ENCODE results near the gene SCML1.

SCML1 gene, protein sequence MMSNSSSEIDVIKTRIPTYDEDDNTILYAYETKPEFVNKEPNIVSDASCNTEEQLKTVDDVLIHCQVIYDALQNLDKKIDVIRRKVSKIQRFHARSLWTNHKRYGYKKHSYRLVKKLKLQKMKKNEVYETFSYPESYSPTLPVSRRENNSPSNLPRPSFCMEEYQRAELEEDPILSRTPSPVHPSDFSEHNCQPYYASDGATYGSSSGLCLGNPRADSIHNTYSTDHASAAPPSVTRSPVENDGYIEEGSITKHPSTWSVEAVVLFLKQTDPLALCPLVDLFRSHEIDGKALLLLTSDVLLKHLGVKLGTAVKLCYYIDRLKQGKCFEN

DNA sequence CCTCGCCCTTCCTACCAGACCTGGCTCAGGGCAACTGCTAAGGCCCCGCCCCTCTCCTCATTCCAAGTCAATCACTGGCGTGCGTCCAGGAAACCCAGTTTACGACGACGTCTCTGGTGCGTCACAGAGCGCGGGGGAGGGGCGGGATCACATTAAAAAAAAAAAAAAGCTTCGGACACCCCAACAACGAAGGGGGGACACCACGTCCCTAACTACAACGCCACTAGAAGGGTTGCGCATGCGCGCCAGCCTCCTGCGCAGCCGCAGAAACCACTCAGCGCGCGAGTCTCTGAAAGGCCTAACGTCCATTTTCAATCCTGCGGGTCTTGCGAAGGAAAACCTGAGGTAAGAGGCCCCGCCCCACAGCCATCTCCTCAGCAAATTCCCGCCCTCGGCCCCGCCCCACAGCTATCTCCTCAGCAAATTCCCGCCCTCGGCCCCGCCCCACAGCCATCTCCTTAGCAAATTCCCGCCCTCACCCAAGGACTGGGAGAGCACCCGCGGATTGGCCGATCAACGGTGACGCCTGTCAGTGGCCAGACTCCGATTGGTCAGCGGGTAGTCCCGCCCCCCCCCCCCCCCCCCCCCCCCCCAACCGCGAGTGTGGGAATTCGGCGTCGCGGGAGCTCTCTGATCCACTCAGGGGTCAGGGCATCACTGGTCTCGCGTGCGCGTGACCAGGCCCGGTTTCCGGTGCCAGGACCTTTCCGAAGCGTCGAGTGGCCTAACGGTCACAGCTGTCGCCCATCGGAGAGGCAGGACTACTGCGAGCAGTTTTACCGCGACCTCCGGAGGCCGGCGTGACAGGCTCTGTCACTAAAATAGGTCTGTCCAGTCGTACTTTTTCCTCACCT lies at the start of gene SCML1:
Gene SCML1 (plus strand): TSS at position 638 of the 854 bp plus-strand sequence. CDS start 6,694 bp downstream, outside the sequence.
- DNase-seq (ENCODE audit: low read depth) = peak; percentile 96

DNA sequence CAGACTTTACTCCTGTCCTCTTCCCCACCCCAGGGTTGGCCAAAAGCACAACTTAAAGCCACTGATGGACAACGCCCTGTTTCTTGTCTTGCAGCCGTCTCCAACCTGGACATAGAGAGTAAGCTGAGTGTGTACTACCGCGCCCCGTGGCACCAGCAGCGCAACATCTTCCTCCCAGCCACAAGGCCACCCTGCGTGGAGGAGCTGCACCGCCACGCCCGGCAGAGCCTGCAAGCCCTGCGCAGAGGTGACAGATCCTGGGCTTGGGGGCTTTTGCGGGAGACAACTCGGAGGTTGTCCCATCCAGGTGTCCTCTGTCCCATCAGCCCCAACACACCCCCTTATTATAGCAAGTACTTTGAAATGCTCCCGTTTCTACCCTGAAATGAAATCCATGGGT lies 49.6 kb upstream of the SCML1 start:
- DNase-seq (ENCODE audit: low read depth) = no peak

DNA sequence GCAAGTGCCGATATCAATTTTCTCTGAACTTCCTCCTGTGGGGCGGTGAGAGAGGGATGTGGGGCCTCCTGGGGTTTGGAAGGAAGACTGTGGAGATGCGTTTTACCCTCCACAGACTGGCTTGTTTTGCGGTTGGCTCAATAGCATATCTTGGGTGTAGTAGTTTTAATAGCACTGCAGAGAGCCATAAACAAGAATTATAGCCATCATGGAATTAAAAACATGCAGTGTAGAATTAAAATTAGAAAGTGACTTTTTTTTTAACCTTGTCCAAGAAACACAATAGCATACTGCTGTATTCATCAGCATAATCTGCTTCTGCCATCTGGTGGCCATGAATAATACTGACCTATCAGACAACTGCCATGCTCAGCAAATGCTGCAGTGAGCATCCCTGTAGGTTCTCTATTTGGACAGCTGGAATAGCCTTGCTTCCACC lies 47.3 kb upstream of the SCML1 start:
- peak; percentile 66 for DNase-seq (ENCODE audit: low read depth)

DNA sequence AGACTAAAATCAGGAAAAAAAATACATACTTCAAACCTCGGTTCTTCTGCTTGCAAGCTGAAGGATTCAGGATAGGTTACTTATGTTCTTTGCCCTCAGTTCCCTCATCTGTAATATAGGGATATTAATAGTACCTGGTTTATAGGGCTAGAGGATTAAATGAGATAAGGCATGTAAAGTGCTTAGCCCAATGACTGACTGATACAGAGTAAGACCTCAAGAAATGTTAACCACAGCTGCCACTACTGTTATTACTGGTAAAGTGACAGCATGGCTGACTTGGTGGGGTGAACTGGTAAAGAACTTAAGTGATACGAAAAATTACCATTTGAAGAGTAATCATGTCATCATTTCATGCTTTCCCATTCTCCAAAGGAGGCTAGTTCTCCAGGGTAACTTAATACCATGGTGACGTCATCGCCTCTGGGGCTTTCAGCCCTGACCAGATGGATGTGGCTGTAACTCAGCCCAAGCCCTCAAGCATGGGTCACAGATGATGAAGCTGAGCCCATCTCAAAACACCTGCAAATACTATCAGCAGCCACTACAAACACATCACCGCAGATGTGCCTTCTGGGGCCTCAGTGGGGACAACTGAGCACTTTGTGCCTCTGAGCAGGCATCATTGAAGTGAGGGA lies 44.5 kb upstream of the SCML1 start:
- peak; percentile 29 for DNase-seq (ENCODE audit: low read depth)

DNA sequence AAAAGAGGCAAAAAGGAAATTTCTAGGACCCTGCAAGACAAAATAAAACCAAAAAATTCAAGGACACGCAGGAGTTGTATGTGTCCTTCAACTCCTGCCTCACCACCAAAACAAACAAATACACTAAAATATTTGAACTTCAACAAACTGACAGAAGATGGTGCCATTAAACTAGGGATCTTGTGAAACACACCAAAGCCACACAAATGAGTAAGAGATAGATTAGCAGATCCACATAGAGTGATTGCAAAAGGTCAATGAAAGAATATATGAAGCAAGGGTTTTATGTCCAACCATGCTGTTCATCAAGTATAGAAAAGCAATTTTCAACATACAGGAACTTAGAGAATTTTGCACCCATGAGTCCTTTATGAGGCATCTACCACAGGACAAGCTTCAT lies 40.1 kb upstream of the SCML1 start:
- DNase-seq (ENCODE audit: low read depth) = peak; percentile 38

DNA sequence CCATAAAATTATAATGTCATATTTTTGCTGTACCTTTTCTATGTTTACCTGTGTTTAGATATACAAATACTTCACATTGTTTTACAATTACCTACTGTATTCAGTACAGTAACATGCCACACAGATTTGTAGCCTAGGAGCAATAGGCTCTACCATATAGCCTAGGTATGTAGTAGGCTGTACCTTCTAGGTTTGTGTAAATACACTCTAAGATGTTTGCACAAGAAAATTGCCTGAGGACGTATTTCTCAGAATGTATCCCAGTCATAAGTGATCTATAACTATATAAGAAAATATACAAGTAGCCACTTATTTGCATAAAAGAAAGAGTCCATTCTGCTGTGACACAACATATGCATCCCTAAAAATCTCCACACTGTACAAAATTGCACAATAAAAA lies 36.3 kb upstream of the SCML1 start:
- no peak for DNase-seq (ENCODE audit: low read depth)

DNA sequence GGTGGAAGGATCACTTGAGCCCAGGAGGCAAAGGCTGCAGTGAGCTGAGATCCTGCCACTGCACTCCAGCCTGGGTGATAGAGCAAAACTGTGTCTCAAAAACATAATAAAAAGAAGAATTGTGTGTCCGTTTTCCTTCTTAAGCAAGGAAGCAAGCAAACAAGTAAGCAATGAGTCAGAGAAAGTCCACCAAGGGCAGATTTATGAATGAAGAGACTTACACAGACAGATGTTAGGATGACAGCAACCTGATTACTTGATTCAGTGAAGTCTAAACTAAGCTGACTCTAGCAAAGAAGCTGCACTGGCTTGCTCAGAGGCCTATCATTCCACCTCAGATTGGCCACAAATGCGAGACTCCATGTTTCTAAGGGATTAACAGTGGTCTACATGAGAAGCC lies 34.1 kb upstream of the SCML1 start:
- DNase-seq (ENCODE audit: low read depth) = peak; percentile 3

DNA sequence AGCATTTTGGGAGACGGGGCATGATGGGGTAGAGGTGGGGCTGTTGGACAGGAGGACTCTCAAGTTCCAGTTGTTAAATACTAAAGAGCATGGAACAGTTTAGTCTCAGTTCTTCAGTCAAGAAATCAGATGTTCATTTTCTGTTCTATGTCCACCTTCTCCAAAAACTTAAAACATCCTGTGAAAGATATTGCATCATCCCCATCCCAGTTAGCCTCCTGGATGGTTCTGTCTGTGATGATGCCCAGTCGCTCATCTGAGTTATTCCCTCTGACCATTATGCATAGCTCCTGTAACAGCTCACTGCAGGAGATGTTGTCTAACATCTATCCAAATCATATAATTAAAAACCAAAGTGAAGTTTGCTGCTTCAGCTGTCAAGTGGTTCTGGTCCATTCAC lies 32.1 kb upstream of the SCML1 start:
- DNase-seq (ENCODE audit: low read depth) = no peak

DNA sequence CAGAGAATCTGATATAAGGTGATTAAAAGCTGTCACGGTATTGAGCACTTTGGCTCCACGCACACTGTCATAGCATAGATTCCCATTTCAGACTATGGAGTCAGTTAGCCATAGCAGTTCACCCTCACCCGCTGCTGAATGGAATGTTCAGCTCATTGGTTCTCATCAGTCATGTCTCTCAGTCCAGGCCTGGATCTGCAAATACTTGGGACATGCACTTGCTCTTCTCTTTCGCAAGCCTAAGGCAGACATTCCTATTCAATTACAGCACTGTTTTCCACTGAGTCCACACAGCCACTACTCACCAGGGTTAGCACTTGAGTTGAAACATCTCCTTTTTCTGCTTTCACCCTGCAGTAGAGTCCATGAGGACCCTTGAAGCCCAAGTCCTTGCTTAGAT lies 30.6 kb upstream of the SCML1 start:
- peak; percentile 77 for DNase-seq (ENCODE audit: low read depth)

DNA sequence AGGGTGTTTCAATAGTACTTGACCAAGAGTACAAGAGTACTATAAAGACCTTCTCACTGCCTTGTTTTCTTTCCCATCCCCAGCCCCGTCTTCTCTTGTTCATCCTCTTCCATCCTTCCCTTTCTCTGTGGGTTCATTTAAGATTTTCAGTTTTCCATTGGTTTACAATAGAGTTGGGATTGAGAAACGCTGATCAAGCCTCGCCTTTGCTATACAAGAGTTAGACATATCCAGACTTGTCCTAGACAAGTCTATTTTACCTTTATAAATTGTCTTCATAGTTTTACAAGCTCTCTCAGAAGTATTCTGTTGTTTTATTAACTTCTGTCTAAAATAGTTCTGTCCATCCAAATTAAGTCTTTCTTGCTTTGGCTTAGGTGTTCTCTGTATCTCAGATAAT lies 29.6 kb upstream of the SCML1 start:
- no peak for DNase-seq (ENCODE audit: low read depth)

DNA sequence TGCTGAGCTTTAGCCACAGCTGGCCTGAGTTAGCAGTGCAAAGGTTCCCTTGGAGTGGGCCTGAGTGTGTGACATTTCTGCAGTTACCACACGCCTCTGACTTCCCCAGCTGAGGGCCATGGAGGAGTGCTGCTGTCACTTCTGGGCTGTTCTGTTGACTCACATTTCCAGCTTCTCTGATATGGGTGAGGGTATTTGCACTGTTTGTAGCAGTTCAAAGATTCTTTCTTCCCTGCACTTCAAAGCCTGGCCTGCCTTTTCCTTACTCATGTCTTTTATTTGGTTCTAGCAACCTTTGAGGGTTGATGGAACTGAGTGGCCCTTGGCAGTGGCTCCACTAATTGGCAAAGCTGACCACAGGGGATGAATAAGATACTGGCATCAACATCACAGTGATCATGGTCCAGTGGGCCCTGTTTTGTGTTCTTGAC lies 26.4 kb upstream of the SCML1 start:
- no peak for DNase-seq (ENCODE audit: low read depth)

DNA sequence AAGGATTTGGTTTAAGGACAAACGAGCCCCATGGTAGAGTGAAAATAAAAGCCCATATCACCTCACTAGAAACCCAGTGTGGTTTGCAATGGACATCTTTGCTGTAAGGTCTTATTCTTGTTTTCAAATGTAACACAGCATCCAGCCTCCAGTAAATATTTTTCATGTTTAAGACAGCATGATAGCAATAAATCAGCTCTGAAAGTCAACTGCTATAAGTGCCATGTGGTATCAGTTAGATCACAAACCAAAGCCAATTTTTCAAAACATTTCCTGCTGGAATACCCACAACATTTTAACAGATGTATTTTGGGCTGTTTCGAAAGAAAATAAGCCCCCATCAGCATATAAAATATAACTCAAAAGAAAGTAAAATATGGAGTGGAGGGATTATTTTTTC lies 24.0 kb upstream of the SCML1 start:
- no peak for DNase-seq (ENCODE audit: low read depth)

DNA sequence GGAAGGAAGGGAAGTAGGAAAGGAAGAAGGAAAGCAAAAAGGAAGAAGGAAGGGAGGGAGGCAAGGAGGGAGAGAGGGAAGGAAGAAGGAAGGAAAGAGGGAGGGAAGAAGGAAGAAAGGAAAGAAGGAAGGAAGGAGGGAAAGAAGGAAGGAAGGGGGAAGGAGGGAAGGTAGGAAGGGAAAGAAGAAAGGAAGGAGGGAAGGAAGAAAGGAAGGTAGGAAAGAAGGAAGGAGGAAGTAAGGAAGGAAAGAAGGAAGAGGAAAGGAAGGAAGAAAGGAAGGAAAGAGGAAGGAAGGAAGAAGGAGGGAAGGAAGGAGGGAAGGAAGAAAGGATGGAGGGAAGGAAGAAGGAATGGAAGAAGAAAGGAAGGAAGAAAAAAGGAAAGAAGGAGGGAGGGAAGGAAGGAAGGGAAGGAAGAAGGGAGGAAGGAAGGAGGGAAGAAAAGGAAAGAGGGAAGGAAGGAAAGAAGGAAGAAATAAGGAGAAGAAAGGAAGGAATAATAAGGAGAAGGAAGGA lies 18.6 kb upstream of the SCML1 start:
- no peak for DNase-seq (ENCODE audit: low read depth)

DNA sequence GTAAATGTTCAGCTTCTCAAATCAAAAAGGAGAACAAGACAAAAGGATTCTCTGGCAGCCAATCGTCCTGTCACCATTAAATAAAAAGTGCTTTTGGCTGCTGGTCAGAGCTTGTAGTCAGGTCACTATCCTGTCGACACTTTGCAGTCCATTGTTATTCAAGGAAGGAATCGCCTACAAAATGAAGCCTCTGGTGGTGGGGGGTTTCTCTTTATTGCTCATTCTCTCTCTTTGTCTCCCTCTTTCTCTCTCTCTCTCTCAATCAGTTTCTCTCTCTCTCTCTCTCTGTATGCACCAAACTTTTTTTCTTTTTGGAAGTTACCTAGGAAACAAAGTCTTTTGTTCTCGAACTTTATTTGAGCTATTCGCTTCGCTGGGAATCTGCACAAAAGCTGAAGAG lies 17.6 kb upstream of the SCML1 start:
- DNase-seq (ENCODE audit: low read depth) = no peak

DNA sequence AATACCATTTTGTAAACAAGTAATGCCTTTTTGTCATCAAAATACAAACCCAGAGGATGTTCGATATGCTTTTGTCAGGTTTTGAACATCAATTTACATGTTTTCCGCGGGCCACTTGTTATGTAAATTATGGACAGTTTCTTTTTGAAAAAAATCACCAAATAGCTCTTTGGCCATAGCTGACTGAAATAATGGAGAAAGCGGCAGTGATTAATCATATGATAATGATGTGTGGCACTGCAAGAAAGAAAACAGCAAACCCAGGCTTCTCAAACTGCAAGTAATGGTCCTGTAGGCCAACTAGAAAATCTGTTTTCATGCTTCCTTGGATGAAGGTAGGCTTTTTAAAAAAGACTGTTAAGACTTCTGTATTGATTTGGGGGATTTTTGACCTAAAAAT lies 15.6 kb upstream of the SCML1 start:
- DNase-seq (ENCODE audit: low read depth) = no peak

DNA sequence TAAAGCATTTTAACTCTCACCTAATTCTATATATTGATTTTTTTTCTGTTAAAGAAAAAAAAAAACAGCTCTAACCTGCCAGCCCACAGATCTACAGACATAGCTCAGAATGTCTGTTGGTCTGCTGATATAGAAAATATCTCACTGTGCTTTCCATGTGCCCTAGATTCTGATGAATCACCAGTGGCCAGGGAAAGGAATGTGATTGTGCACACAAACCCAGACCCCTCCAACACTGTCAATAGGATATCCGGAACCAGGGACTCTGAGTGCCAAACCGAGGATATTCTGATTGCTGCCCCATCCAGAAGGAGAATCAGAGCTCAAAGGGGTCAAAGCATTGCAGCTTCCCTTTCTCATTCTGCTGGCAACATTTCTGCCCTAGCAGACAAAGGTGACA lies 12.1 kb upstream of the SCML1 start:
- no peak for DNase-seq (ENCODE audit: low read depth)

DNA sequence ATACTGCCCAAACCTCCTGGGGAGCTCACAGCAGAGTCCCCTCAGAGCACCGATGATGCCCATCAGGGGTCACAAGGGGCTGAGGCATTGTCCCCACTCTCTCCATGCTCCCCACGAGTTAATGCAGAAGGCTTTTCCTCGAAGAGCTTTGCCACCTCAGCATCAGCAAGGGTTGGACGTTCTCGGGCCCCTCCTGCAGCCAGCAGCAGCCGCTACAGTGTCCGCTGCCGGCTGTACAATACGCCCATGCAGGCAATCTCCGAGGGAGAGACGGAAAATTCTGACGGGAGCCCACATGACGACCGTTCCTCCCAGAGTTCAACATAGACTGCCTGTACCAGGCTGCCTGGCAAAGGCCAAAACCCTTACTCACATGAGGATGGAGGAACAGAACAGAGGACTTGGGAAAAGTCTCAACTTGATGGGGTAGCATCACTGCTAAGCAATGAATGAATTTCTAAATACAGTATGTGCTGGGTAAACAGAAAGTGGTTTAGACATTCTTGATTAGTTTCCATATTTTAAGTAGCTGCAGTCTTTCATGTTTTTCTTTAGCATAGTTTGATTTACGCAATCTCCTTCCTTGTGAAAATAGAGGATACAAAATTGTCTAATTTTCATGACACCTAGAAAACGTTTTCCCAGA lies 5.0 kb upstream of the SCML1 start:
- peak; percentile 31 for DNase-seq (ENCODE audit: low read depth)

DNA sequence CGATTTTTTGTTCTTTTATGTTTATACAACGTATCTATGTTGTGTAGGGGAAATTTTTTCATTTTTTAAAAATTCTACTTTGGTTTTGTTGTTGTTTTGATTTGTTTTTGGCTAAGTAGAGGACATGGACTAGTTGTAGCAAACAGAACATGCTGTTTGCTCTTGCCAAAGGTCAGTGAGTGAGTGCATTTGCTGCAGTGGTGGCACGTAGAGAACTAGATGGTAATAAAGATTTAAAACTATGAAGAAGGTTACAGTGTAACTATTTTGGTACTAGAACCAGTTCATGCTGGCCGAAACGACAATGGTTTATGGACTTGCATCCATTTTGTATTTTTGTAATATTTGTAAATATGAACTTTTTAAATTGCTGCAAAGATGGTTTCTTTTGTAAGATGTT lies 1.9 kb upstream of the SCML1 start:
- no peak for DNase-seq (ENCODE audit: low read depth)

DNA sequence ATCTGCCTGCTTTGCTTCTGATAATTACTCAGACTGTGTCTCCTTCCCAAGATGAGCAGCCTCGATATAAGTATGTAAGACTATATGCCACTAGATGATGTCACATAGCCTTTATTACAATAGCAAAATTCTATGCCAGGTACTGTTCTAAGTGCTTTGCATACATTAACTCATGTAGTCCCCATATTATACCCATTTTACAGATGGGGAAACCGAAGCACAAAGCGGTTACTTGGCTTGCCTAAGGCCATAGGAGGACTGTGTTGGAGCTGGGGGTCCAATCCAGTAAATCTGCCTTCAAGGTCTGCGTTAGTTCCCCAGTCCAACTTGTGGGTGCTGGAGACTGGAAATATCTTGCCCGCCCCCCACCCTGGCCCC lies 826 bp upstream of the SCML1 start:
- DNase-seq (ENCODE audit: low read depth) = no peak

DNA sequence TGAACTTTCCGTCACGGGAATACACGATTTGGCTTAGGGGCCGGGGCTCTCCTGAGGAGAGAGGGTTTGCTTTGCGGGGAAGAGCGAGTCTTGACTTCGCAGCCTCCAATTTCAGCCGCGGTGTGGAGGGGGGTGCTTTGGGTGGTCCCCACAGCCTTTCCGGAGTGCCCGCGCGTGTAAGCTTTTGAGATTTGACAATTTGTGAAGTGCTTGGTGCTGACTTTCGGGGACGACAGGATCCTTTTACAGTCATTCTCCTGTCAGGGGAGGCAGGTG lies 355 bp downstream of the SCML1 start:
- DNase-seq (ENCODE audit: low read depth) = no peak

DNA sequence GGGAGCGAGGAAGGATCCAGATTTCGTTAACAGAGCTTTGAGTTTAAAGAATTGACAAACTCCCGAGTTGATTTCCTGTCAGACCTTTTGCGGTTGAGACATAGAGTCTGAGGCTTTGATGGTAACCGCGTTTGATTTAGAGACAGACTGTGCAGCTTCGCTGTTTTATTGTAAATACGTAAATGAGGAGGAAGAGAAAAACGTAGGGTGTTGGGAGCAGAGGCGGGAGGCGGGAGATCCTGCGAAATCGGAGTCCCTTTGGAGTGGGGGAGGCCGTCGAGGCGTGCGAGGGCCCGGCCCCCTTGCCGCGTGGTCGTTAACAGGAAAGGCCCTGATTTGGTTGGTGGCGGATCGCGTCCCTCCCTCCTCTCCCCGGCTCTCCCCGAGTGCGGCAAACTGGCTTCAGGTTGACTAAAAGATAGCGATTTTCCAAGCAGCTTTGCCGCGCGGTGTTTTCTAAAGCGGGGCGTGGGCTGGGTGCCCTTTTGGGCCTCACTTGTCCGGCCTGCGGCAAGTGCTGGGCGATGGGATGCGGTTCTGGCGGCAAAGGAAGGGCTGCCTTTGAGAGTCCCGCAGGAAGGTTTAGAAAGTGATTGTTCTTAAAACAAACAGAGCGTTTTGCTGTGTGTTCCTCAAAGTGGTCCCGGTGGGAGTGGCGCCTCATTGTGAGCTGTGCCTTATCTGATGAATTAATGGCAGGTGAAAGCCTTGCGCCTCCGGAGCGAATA lies 857 bp downstream of the SCML1 start:
- DNase-seq (ENCODE audit: low read depth) = peak; percentile 25

All from iris pigment epithelial cell (primary cell).